ENCODE data around the gene SPOCK3. TPM values are rescaled to one million over a fixed set of nuclear protein-coding genes. Genes with fewer than 3 reads are reported as not detected.
"Not testable (repeated sequence)": the region's sequence is repeated elsewhere in the genome, so short reads cannot be mapped to it uniquely, and the experiment has no call there.

Gene SPOCK3
- total RNA-seq, 1 experiment from 2014 or later = not detected

GRCh38 chr4:166823848-166824247 lies 410.4 kb downstream of the SPOCK3 start:
- no peak for DNase-seq (ENCODE audit: low spot score)

- no peak for DNase-seq (ENCODE audit: low spot score)
These were observed 411.2 kb downstream of the SPOCK3 start for GRCh38 chr4:166823126-166823525.

GRCh38 chr4:166822386-166822785 lies 411.9 kb downstream of the SPOCK3 start:
- DNase-seq (ENCODE audit: low spot score) = no peak

GRCh38 chr4:166816890-166817289 lies 417.4 kb downstream of the SPOCK3 start:
- peak; percentile 6 for DNase-seq (ENCODE audit: low spot score)

GRCh38 chr4:166808380-166808779 lies 425.9 kb downstream of the SPOCK3 start:
- no peak for DNase-seq (ENCODE audit: low spot score)

- no peak for DNase-seq (ENCODE audit: low spot score)
These were observed 431.9 kb downstream of the SPOCK3 start for GRCh38 chr4:166802346-166802745.

GRCh38 chr4:166798126-166798525 lies 436.2 kb downstream of the SPOCK3 start:
- DNase-seq (ENCODE audit: low spot score) = no peak

- DNase-seq (ENCODE audit: low spot score) = no peak
These were observed 456.5 kb downstream of the SPOCK3 start for GRCh38 chr4:166777760-166778159.

- DNase-seq (ENCODE audit: low spot score) = no peak
These were observed 471.3 kb downstream of the SPOCK3 start for GRCh38 chr4:166763018-166763417.

- no peak for DNase-seq (ENCODE audit: low spot score)
These were observed 492.6 kb downstream of the SPOCK3 start for GRCh38 chr4:166741742-166742141.

- not testable (repeated sequence) for DNase-seq (ENCODE audit: low spot score)
These were observed 495.1 kb downstream of the SPOCK3 start for GRCh38 chr4:166739215-166739614.

GRCh38 chr4:166737430-166737829 lies 496.9 kb downstream of the SPOCK3 start:
- no peak for DNase-seq (ENCODE audit: low spot score)

GRCh38 chr4:166735553-166735952 lies 498.7 kb downstream of the SPOCK3 start:
- no peak for DNase-seq (ENCODE audit: low spot score)

GRCh38 chr4:166734797-166735196 lies 499.5 kb downstream of the SPOCK3 start:
- DNase-seq (ENCODE audit: low spot score) = no peak

GRCh38 chr4:166733686-166734085 lies 500.6 kb downstream of the SPOCK3 start:
- no peak for DNase-seq (ENCODE audit: low spot score)

- DNase-seq (ENCODE audit: low spot score) = no peak
These were observed 507.5 kb downstream of the SPOCK3 start for GRCh38 chr4:166726832-166727231.

GRCh38 chr4:166724369-166724768 lies 509.9 kb downstream of the SPOCK3 start:
- peak; percentile 22 for DNase-seq (ENCODE audit: low spot score)

GRCh38 chr4:166723532-166724140 lies 510.7 kb downstream of the SPOCK3 start:
- DNase-seq (ENCODE audit: low spot score) = no peak

GRCh38 chr4:166715748-166716713 lies 518.3 kb downstream of the SPOCK3 start:
- not testable (repeated sequence) for DNase-seq (ENCODE audit: low spot score)

- no peak for DNase-seq (ENCODE audit: low spot score)
These were observed 533.7 kb downstream of the SPOCK3 start for GRCh38 chr4:166700592-166700991.

GRCh38 chr4:166688835-166689234 lies 545.5 kb downstream of the SPOCK3 start:
- no peak for DNase-seq (ENCODE audit: low spot score)

GRCh38 chr4:166687828-166688227 lies 546.5 kb downstream of the SPOCK3 start:
- DNase-seq (ENCODE audit: low spot score) = no peak

All from HT-29 (cell line).